HEK293 (cell line): ENCODE data around the gene PAAF1.
"Not testable (repeated sequence)": the region's sequence is repeated elsewhere in the genome, so short reads cannot be mapped to it uniquely, and the experiment has no call there.

Experiments used
- CTCF ChIA-PET: fragments of 350-600 bp; formaldehyde crosslinking; extraction: SDS; loops from one replicate; lab custom pipeline; 2021; ENCODE audit warnings: antibody characterized with exemption; lab: Yijun Ruan, JAX
- POLR2A ChIA-PET: fragments of 300-600 bp; formaldehyde crosslinking; extraction: SDS; loops from one replicate; lab custom pipeline; 2020; ENCODE audit warnings: antibody characterized with exemption, inconsistent platforms; lab: Yijun Ruan, JAX
- H3K27ac ChIP-seq: fragments of 200-500 bp; sonication (Bioruptor generic); 2 replicates; pipeline ENCODE4 v1.5.1; 2014; ENCODE audit warnings: low read depth, low read length, control low read depth, inconsistent platforms; ENCODE audit errors: extremely low read depth
- H3K36me3 ChIP-seq, 2 experiments: fragments of 200-500 bp in 1 of 2; sonication (Bioruptor generic) in 1 of 2; 1 replicate in 1 of 2; 2 replicates in 1 of 2; pipeline ENCODE4 v1.5.1; 2014 to 2017; ENCODE audit warnings: inconsistent platforms in 2 of 2, low read length in 2 of 2; ENCODE audit not compliant: control insufficient read depth in 2 of 2, insufficient read depth in 1 of 2
- H3K4me1 ChIP-seq: fragments of 200-500 bp; sonication (Bioruptor generic); 2 replicates; pipeline ENCODE4 v1.5.1; 2014; ENCODE audit warnings: mild to moderate bottlenecking, low read length, inconsistent platforms; ENCODE audit not compliant: control insufficient read depth, insufficient read depth
- H3K4me3 ChIP-seq: 2 replicates; pipeline ENCODE4 v1.5.1; 2011; ENCODE audit warnings: low read depth, mild to moderate bottlenecking, control low read depth, low read length, moderate library complexity
- H3K9me3 ChIP-seq: fragments of 200-500 bp; sonication (Bioruptor generic); 2 replicates; pipeline ENCODE4 v1.5.1; 2014; ENCODE audit warnings: low read depth, low read length, inconsistent platforms; ENCODE audit not compliant: control insufficient read depth, insufficient read depth
- CTCF ChIP-seq: fragments of 450-650 bp; formaldehyde crosslinking; IDR thresholded peaks from 2 replicates; pipeline ENCODE4 v1.5.1; 2016; ENCODE audit warnings: missing biosample characterization, missing genetic modification characterization
- KLF10 ChIP-seq: fragments of 450-650 bp; IDR thresholded peaks from 2 replicates; pipeline ENCODE4 v1.5.1; 2018; ENCODE audit warnings: missing biosample characterization, mild to moderate bottlenecking, missing genetic modification characterization
- SP3 ChIP-seq: fragments of 450-650 bp; formaldehyde crosslinking; IDR thresholded peaks from 2 replicates; pipeline ENCODE4 v1.5.1; 2016; ENCODE audit warnings: missing biosample characterization, missing genetic modification characterization
- SP7 ChIP-seq: fragments of 450-650 bp; formaldehyde crosslinking; IDR thresholded peaks from 2 replicates; pipeline ENCODE4 v1.5.1; 2016; ENCODE audit warnings: missing biosample characterization, missing genetic modification characterization
- ZBTB21 ChIP-seq: fragments of 450-650 bp; formaldehyde crosslinking; IDR thresholded peaks from 2 replicates; pipeline ENCODE4 v1.5.1; 2017; ENCODE audit warnings: missing biosample characterization, missing genetic modification characterization
- ZFP41 ChIP-seq: fragments of 450-650 bp; formaldehyde crosslinking; IDR thresholded peaks from 2 replicates; pipeline ENCODE4 v1.5.1; 2016; ENCODE audit warnings: missing biosample characterization, missing genetic modification characterization, borderline replicate concordance
- ZNF174 ChIP-seq: fragments of 450-650 bp; formaldehyde crosslinking; IDR thresholded peaks from 2 replicates; pipeline ENCODE4 v1.5.0; 2017; ENCODE audit warnings: missing biosample characterization, mild to moderate bottlenecking, missing genetic modification characterization
- ZNF175 ChIP-seq: fragments of 450-650 bp; formaldehyde crosslinking; IDR thresholded peaks from 2 replicates; pipeline ENCODE4 v1.5.1; 2016; ENCODE audit warnings: missing biosample characterization, missing genetic modification characterization
- ZNF26 ChIP-seq: fragments of 450-650 bp; formaldehyde crosslinking; IDR thresholded peaks from 2 replicates; pipeline ENCODE4 v1.5.1; 2016; ENCODE audit warnings: missing biosample characterization, missing genetic modification characterization
- ZNF280D ChIP-seq: fragments of 450-650 bp; formaldehyde crosslinking; IDR thresholded peaks from 2 replicates; pipeline ENCODE4 v1.5.1; 2016; ENCODE audit warnings: missing biosample characterization, missing genetic modification characterization
- ZNF366 ChIP-seq: fragments of 450-650 bp; formaldehyde crosslinking; conservative IDR thresholded peaks from 2 replicates; pipeline ENCODE4 v1.5.1; 2016; ENCODE audit warnings: missing biosample characterization, missing genetic modification characterization
- ZNF391 ChIP-seq: fragments of 450-650 bp; formaldehyde crosslinking; IDR thresholded peaks from 2 replicates; pipeline ENCODE4 v1.5.1; 2016; ENCODE audit warnings: low read depth, missing biosample characterization, missing genetic modification characterization, borderline replicate concordance
- ZNF423 ChIP-seq: fragments of 450-650 bp; formaldehyde crosslinking; IDR thresholded peaks from 2 replicates; pipeline ENCODE4 v1.5.1; 2016; ENCODE audit warnings: missing biosample characterization, missing genetic modification characterization
- ZNF449 ChIP-seq: fragments of 450-650 bp; formaldehyde crosslinking; IDR thresholded peaks from 2 replicates; pipeline ENCODE4 v1.5.1; 2017; ENCODE audit warnings: missing biosample characterization, mild to moderate bottlenecking, missing genetic modification characterization, moderate library complexity
- ZNF544 ChIP-seq: fragments of 450-650 bp; formaldehyde crosslinking; IDR thresholded peaks from 2 replicates; pipeline ENCODE4 v1.5.0; 2017; ENCODE audit warnings: missing biosample characterization, missing genetic modification characterization
- ZNF621 ChIP-seq: fragments of 450-650 bp; formaldehyde crosslinking; IDR thresholded peaks from 2 replicates; pipeline ENCODE4 v1.5.1; 2017; ENCODE audit warnings: missing biosample characterization, missing genetic modification characterization
- ZNF707 ChIP-seq: fragments of 450-650 bp; formaldehyde crosslinking; IDR thresholded peaks from 2 replicates; pipeline ENCODE4 v1.5.1; 2016; ENCODE audit warnings: missing biosample characterization, missing genetic modification characterization
- ZNF837 ChIP-seq: fragments of 450-650 bp; formaldehyde crosslinking; IDR thresholded peaks from 2 replicates; pipeline ENCODE4 v1.5.1; 2016; ENCODE audit warnings: missing biosample characterization, missing genetic modification characterization

Gene PAAF1

GRCh38 chr11:73878771-73879170 is 2.0 kb downstream of the PAAF1 start (continued):
- no peak for TF ChIP-seq ZNF174 (tag by site-specific recombination)
- TF ChIP-seq ZNF707 (tag by site-specific recombination), result no peak
- TF ChIP-seq ZNF175, result no peak
- no peak for TF ChIP-seq ZFP41 (tag by site-specific recombination)
- no peak for TF ChIP-seq ZNF423 (tag by site-specific recombination)

GRCh38 chr11:73880449-73880848 is 3.6 kb downstream of the PAAF1 start:
- not testable (repeated sequence) for H3K27ac ChIP-seq

GRCh38 chr11:73883856-73884255 is 7.1 kb downstream of the PAAF1 start:
- Histone ChIP-seq H3K27ac (no peak overlapping the region), H3K9me3 (no peaks in the 10 kb centered on the region), H3K4me1 (no peaks in the 10 kb centered on the region), H3K4me3 (no peak overlapping the region), H3K36me3 (peaks cover 0 to 24% of the 10 kb centered on the region in 2 experiments; a peak in 2 of 3 replicates)
- POLR2A ChIA-PET, result no interaction called here
- TF ChIP-seq ZNF280D (no peak), ZNF837 (tag by site-specific recombination) (no peak), ZNF449 (tag by site-specific recombination) (no peak), ZNF366 (tag by site-specific recombination) (no peak)
- CTCF ChIA-PET, result no interaction called here

More at GRCh38 chr11:73880449-73880848, 3.6 kb downstream of the PAAF1 start:
- H3K4me3 ChIP-seq, POLR2A ChIA-PET, H3K4me1 ChIP-seq, H3K9me3 ChIP-seq: not testable (repeated sequence)
- CTCF ChIA-PET, result interaction anchor here (0.6 to 0.7 kb wide), 3 partner anchors 93 to 1461 kb away, joined by 3 to 4 read pairs (median 4); no protein-coding TSS in a partner anchor
- H3K36me3 ChIP-seq, result peaks cover 0 to 19% of the 10 kb centered on the region in 2 experiments; a peak in 2 of 3 replicates

GRCh38 chr11:73888244-73888643 is 11.4 kb downstream of the PAAF1 start:
- POLR2A ChIA-PET, result no interaction called here
- peaks cover 4 to 44% of the 10 kb centered on the region in 2 experiments; a peak in 2 of 3 replicates for H3K36me3 ChIP-seq
- H3K4me3 ChIP-seq, result no peak overlapping the region
- no peak overlapping the region for H3K27ac ChIP-seq
- no peaks in the 10 kb centered on the region for H3K9me3 ChIP-seq
- H3K4me1 ChIP-seq, result no peaks in the 10 kb centered on the region
- no peak for TF ChIP-seq CTCF (tag by site-specific recombination)
- TF ChIP-seq SP7 (tag by site-specific recombination), result no peak
- TF ChIP-seq ZNF391 (tag by site-specific recombination), result no peak
- TF ChIP-seq ZNF544 (tag by site-specific recombination), result no peak
- no peak for TF ChIP-seq ZNF26 (tag by site-specific recombination)
- no peak for TF ChIP-seq SP3 (tag by site-specific recombination)
- no peak for TF ChIP-seq ZNF621 (tag by site-specific recombination)
- no peak for TF ChIP-seq ZBTB21 (tag by site-specific recombination)
- TF ChIP-seq KLF10, result no peak
- TF ChIP-seq, all 188 proteins: peak for 0
- CTCF ChIA-PET, result interaction anchor here (1.1 kb wide), 1 partner anchor 10 kb away, joined by 3 read pairs; no protein-coding TSS in a partner anchor
